HEK293 (cell line): ENCODE measurements around the gene DNHD1.

Experiments used
- CTCF ChIA-PET: fragments of 350-600 bp; formaldehyde crosslinking; extraction: SDS; loops from one replicate; lab custom pipeline; 2021; ENCODE audit warnings: antibody characterized with exemption; lab: Yijun Ruan, JAX
- POLR2A ChIA-PET: fragments of 300-600 bp; formaldehyde crosslinking; extraction: SDS; loops from one replicate; lab custom pipeline; 2020; ENCODE audit warnings: antibody characterized with exemption, inconsistent platforms; lab: Yijun Ruan, JAX
- H3K27ac ChIP-seq: fragments of 200-500 bp; sonication (Bioruptor generic); 2 replicates; pipeline ENCODE4 v1.5.1; 2014; ENCODE audit warnings: low read depth, low read length, control low read depth, inconsistent platforms; ENCODE audit errors: extremely low read depth
- H3K36me3 ChIP-seq, 2 experiments: fragments of 200-500 bp in 1 of 2; sonication (Bioruptor generic) in 1 of 2; 1 replicate in 1 of 2; 2 replicates in 1 of 2; pipeline ENCODE4 v1.5.1; 2014 to 2017; ENCODE audit warnings: inconsistent platforms in 2 of 2, low read length in 2 of 2; ENCODE audit not compliant: control insufficient read depth in 2 of 2, insufficient read depth in 1 of 2
- H3K4me1 ChIP-seq: fragments of 200-500 bp; sonication (Bioruptor generic); 2 replicates; pipeline ENCODE4 v1.5.1; 2014; ENCODE audit warnings: mild to moderate bottlenecking, low read length, inconsistent platforms; ENCODE audit not compliant: control insufficient read depth, insufficient read depth
- H3K4me3 ChIP-seq: 2 replicates; pipeline ENCODE4 v1.5.1; 2011; ENCODE audit warnings: low read depth, mild to moderate bottlenecking, control low read depth, low read length, moderate library complexity
- H3K9me3 ChIP-seq: fragments of 200-500 bp; sonication (Bioruptor generic); 2 replicates; pipeline ENCODE4 v1.5.1; 2014; ENCODE audit warnings: low read depth, low read length, inconsistent platforms; ENCODE audit not compliant: control insufficient read depth, insufficient read depth
- EGR2 ChIP-seq: fragments of 450-650 bp; formaldehyde crosslinking; IDR thresholded peaks from 2 replicates; pipeline ENCODE4 v1.5.1; 2016; ENCODE audit warnings: low read depth, missing biosample characterization, missing genetic modification characterization
- GLIS2 ChIP-seq: fragments of 450-650 bp; formaldehyde crosslinking; IDR thresholded peaks from 2 replicates; pipeline ENCODE4 v1.5.1; 2016; ENCODE audit warnings: missing biosample characterization, missing genetic modification characterization
- KLF7 ChIP-seq: fragments of 450-650 bp; formaldehyde crosslinking; IDR thresholded peaks from 2 replicates; pipeline ENCODE4 v1.5.1; 2016; ENCODE audit warnings: missing biosample characterization, missing genetic modification characterization, borderline replicate concordance
- PRDM10 ChIP-seq: fragments of 450-650 bp; formaldehyde crosslinking; IDR thresholded peaks from 2 replicates; pipeline ENCODE4 v1.5.1; 2016; ENCODE audit warnings: missing biosample characterization, missing genetic modification characterization
- PRDM6 ChIP-seq: fragments of 450-650 bp; formaldehyde crosslinking; IDR thresholded peaks from 2 replicates; pipeline ENCODE4 v1.5.1; 2017; ENCODE audit warnings: missing biosample characterization, missing genetic modification characterization
- ZBTB17 ChIP-seq: fragments of 450-650 bp; formaldehyde crosslinking; IDR thresholded peaks from 2 replicates; pipeline ENCODE4 v1.5.1; 2016; ENCODE audit warnings: missing biosample characterization, missing genetic modification characterization
- ZIC2 ChIP-seq: fragments of 450-650 bp; formaldehyde crosslinking; IDR thresholded peaks from 2 replicates; pipeline ENCODE4 v1.5.1; 2016; ENCODE audit warnings: missing biosample characterization, missing genetic modification characterization
- ZNF112 ChIP-seq: fragments of 450-650 bp; formaldehyde crosslinking; IDR thresholded peaks from 2 replicates; pipeline ENCODE4 v1.5.0; 2017; ENCODE audit warnings: missing biosample characterization, missing genetic modification characterization
- ZNF239 ChIP-seq: fragments of 450-650 bp; formaldehyde crosslinking; IDR thresholded peaks from 2 replicates; pipeline ENCODE4 v1.5.1; 2016; ENCODE audit warnings: missing biosample characterization, missing genetic modification characterization
- ZNF311 ChIP-seq: fragments of 450-650 bp; formaldehyde crosslinking; IDR thresholded peaks from 2 replicates; pipeline ENCODE4 v1.5.1; 2017; ENCODE audit warnings: missing biosample characterization, missing genetic modification characterization, borderline replicate concordance
- ZNF37A ChIP-seq: fragments of 450-650 bp; IDR thresholded peaks from 2 replicates; pipeline ENCODE4 v1.5.1; 2018; ENCODE audit warnings: missing biosample characterization, missing genetic modification characterization
- ZNF391 ChIP-seq: fragments of 450-650 bp; formaldehyde crosslinking; IDR thresholded peaks from 2 replicates; pipeline ENCODE4 v1.5.1; 2016; ENCODE audit warnings: low read depth, missing biosample characterization, missing genetic modification characterization, borderline replicate concordance
- ZNF398 ChIP-seq: fragments of 450-650 bp; formaldehyde crosslinking; IDR thresholded peaks from 2 replicates; pipeline ENCODE4 v1.5.1; 2017; ENCODE audit warnings: missing biosample characterization, missing genetic modification characterization
- ZNF449 ChIP-seq: fragments of 450-650 bp; formaldehyde crosslinking; IDR thresholded peaks from 2 replicates; pipeline ENCODE4 v1.5.1; 2017; ENCODE audit warnings: missing biosample characterization, mild to moderate bottlenecking, missing genetic modification characterization, moderate library complexity
- ZNF692 ChIP-seq: fragments of 450-650 bp; formaldehyde crosslinking; IDR thresholded peaks from 2 replicates; pipeline ENCODE4 v1.5.1; 2016; ENCODE audit warnings: missing biosample characterization, missing genetic modification characterization

The DNHD1 gene

GRCh38 chr11:6610591-6610990 lies 113.5 kb downstream of the DNHD1 start:
- Histone ChIP-seq H3K27ac (no peak overlapping the region), H3K4me1 (no peaks in the 10 kb centered on the region), H3K36me3 (peaks cover 0 to 68% of the 10 kb centered on the region in 2 experiments; a peak in 1 of 3 replicates), H3K4me3 (no peak overlapping the region), H3K9me3 (no peaks in the 10 kb centered on the region)
- CTCF ChIA-PET, result interaction anchor here (1.0 kb wide), 1 partner anchor 73 kb away, joined by 3 read pairs; no protein-coding TSS in a partner anchor
- TF ChIP-seq ZNF391 (tag by site-specific recombination) (no peak), KLF7 (tag by site-specific recombination) (no peak), PRDM10 (peak; percentile 44; the same call in 1 of the 2 replicates), ZNF239 (tag by site-specific recombination) (no peak)
- POLR2A ChIA-PET, result interaction anchor here (1.7 kb wide), 2 partner anchors 9 to 11 kb away, joined by 7 to 8 read pairs; partner anchors contain the start of gene TPP1

- peaks cover 0 to 74% of the 10 kb centered on the region in 2 experiments; a peak in 1 of 3 replicates for H3K36me3 ChIP-seq
- H3K27ac ChIP-seq, result peak overlapping the region; percentile 70; the same call in 1 of the 2 replicates
- TF ChIP-seq ZNF398 (tag by site-specific recombination) (0 out of 2 replicates have a peak, but pooled peaks have one; percentile 7), GLIS2 (tag by site-specific recombination) (peak; percentile 84), ZNF692 (tag by site-specific recombination) (no peak), ZNF311 (no peak), ZBTB17 (peak; percentile 53), EGR2 (0 out of 2 replicates have a peak, but pooled peaks have one; percentile 21), ZNF449 (tag by site-specific recombination) (0 out of 2 replicates have a peak, but pooled peaks have one; percentile 19), KLF7 (tag by site-specific recombination) (no peak), ZIC2 (0 out of 2 replicates have a peak, but pooled peaks have one; percentile 14), ZNF112 (tag by site-specific recombination) (no peak), ZNF37A (tag by site-specific recombination) (no peak), PRDM6 (no peak)
- no peaks in the 10 kb centered on the region for H3K4me1 ChIP-seq
- no peaks in the 10 kb centered on the region for H3K9me3 ChIP-seq
- peak overlapping the region; percentile 83 for H3K4me3 ChIP-seq
- POLR2A ChIA-PET, result interaction anchor here (0.6 to 3.7 kb wide), 14 partner anchors 8 to 136 kb away, joined by 3 to 20 read pairs (median 4); partner anchors contain the start of genes DCHS1, ILK, MRPL17 and RRP8
- CTCF ChIA-PET, result interaction anchor here (2.0 kb wide), 1 partner anchor 72 kb away, joined by 10 read pairs; the partner anchor contains the start of gene MRPL17
Observed at GRCh38 chr11:6611092-6611962, 114.2 kb downstream of the DNHD1 start.
